Panc1 (cell line): Measurements from ENCODE around the gene P3R3URF.

Experiments used
- POLR2AphosphoS5 ChIP-seq: IDR thresholded peaks from 2 replicates; pipeline ENCODE4 v1.6.1; 2012; ENCODE audit warnings: mild to moderate bottlenecking, low read depth, low read length, moderate library complexity
- TF ChIP-seq, protein P1 (sequence below): fragments of 450-650 bp; IDR thresholded peaks from 2 replicates; pipeline ENCODE4 v1.5.1; 2017; ENCODE audit warnings: mild to moderate bottlenecking

GRCh38 chr1:46183926-46184557, 7.8 kb upstream of the P3R3URF start:
- TF ChIP-seq, protein P1, sequence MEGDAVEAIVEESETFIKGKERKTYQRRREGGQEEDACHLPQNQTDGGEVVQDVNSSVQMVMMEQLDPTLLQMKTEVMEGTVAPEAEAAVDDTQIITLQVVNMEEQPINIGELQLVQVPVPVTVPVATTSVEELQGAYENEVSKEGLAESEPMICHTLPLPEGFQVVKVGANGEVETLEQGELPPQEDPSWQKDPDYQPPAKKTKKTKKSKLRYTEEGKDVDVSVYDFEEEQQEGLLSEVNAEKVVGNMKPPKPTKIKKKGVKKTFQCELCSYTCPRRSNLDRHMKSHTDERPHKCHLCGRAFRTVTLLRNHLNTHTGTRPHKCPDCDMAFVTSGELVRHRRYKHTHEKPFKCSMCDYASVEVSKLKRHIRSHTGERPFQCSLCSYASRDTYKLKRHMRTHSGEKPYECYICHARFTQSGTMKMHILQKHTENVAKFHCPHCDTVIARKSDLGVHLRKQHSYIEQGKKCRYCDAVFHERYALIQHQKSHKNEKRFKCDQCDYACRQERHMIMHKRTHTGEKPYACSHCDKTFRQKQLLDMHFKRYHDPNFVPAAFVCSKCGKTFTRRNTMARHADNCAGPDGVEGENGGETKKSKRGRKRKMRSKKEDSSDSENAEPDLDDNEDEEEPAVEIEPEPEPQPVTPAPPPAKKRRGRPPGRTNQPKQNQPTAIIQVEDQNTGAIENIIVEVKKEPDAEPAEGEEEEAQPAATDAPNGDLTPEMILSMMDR = no peak
- no peak for TF ChIP-seq POLR2AphosphoS5
